Kidney capillary endothelial cell (primary cell): ENCODE measurements around the gene WDR41.
A peak's percentile ranks its signal among the peaks of the same experiment; 100 is the strongest.
"Not testable (repeated sequence)": the region's sequence is repeated elsewhere in the genome, so short reads cannot be mapped to it uniquely, and the experiment has no call there.

Experiments used
- DNase-seq: peaks from one replicate; pipeline ENCODE4 v3.0.0-alpha.2; 2018; ENCODE audit warnings: low spot score

WDR41 gene, protein sequence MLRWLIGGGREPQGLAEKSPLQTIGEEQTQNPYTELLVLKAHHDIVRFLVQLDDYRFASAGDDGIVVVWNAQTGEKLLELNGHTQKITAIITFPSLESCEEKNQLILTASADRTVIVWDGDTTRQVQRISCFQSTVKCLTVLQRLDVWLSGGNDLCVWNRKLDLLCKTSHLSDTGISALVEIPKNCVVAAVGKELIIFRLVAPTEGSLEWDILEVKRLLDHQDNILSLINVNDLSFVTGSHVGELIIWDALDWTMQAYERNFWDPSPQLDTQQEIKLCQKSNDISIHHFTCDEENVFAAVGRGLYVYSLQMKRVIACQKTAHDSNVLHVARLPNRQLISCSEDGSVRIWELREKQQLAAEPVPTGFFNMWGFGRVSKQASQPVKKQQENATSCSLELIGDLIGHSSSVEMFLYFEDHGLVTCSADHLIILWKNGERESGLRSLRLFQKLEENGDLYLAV

GRCh38 chr5:77491783-77492652 lies at the start of gene WDR41:
Gene WDR41, minus strand, starts transcription at chr5:77492316. Its CDS starts 96 bp downstream, at chr5:77492220.
- peak; percentile 87 for DNase-seq

DNA sequence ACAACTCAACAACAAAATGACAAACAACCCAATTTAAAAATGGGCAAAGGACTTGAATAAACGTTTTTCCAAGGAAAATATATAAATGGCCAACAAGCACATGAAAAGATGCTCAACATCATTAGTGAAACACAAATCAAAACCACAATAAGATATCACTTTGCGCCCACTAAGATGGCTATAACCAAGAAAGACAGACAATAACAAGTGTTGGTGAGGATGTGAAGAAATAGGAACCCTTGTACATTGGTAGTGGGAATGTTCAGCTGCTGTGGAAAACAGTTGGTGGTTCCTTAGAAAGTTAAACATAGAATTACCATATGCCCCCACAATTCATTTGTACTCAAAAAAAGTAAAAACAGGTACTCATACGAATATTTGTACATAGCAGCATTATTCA lies 39.2 kb upstream of the WDR41 start:
- DNase-seq: no peak

- DNase-seq: no peak
Measured at GRCh38 chr5:77518304-77518703, 26.2 kb upstream of the WDR41 start.

GRCh38 chr5:77514457-77514856 lies 22.3 kb upstream of the WDR41 start:
- DNase-seq: no peak

GRCh38 chr5:77513321-77513720 lies 21.2 kb upstream of the WDR41 start:
- no peak for DNase-seq

- DNase-seq: not testable (repeated sequence)
Measured at GRCh38 chr5:77501132-77501531, 9.0 kb upstream of the WDR41 start.

DNA sequence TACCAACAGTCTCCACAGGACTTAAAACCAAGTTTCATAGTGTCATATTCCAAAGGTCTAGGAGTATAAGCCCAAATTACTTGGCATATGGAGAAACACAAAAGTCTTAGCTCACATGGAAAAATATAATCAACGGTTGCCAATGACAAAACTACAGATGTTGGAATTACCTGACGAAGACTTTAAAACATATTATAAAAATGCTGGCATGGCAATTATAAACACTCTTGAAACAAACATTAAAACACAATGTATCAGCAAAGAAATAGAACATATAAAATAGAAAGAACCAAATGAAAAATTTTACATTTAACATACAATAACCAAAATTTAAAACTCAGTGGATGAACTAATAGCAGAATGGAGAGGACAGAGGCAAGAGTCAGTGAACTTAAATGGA lies 7.9 kb upstream of the WDR41 start:
- no peak for DNase-seq

GRCh38 chr5:77499441-77499840 lies 7.3 kb upstream of the WDR41 start:
- DNase-seq: no peak

GRCh38 chr5:77498952-77499351 lies 6.8 kb upstream of the WDR41 start:
- no peak for DNase-seq

DNA sequence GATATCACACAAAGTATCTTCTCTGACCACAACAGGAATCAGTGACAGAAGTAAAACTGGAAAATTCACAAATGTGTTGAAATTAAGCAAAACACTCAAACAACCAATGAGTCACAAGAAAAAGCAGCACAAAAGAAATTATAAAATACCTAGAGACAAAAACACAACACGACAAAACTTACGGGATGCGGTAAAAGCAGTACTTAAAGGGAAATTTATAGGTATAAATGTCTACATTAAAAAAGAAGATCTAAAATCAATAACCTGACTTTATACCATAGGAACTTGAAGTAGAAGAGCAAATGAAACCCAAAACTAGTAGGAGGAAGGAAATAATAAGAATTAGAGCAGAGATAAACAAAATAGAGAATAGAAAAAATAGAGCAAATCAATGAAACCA lies 2.8 kb upstream of the WDR41 start:
- no peak for DNase-seq

DNA sequence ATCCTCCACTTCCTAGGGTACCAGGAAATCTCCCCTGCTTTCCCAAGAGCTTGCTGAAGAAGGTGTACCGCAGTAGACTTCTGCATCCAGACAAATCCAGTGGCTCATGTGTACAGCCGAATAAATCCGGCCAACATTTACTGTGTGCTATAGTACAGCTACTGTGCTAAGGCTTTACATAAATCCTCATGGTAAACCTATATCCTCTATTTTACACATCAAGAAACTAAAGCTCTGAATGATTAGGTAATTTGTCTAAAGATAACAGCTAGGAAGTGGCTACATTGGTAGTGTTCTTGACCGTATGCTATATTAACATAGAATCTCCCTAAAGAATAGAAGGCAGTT lies 511 bp upstream of the WDR41 start:
- no peak for DNase-seq

GRCh38 chr5:77490741-77491344 lies 1.3 kb downstream of the WDR41 start:
- peak; percentile 15 for DNase-seq

GRCh38 chr5:77486344-77486962 lies 5.7 kb downstream of the WDR41 start:
- DNase-seq: no peak

DNA sequence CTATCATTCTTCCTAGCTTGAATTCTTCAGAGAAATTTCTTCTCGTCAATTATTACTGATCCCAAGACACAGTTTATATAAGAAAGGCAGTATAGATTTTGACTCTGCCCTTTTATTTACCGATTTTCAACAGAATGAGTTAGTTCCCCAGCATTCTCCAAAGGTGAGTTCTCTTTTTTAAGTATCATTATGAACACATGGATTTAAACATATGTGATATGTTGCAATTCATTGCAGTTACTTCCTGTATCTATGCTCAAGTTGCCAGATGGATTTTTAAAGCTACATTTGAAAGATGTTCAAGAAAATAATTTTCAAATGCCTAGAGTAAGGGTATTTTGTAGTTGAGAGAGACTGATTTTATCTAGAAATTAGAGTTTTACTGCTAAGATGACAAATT lies 8.4 kb downstream of the WDR41 start:
- DNase-seq: no peak

DNA sequence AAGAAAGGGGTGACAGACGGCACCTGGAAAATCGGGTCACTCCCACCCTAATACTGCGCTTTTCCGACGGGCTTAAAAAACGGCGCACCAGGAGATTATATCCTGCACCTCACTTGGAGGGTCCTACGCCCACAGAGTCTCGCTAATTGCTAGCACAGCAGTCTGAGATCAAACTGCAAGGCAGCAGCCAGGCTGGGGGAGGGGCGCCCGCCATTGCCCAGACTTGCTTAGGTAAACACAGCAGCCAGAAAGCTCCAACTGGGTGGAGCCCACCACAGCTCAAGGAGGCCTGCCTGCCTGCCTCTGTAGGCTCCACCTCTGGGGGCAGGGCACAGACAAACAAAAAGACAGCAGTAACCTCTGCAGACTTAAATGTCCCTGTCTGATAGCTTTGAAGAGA lies 17.1 kb downstream of the WDR41 start:
- DNase-seq: not testable (repeated sequence)

DNA sequence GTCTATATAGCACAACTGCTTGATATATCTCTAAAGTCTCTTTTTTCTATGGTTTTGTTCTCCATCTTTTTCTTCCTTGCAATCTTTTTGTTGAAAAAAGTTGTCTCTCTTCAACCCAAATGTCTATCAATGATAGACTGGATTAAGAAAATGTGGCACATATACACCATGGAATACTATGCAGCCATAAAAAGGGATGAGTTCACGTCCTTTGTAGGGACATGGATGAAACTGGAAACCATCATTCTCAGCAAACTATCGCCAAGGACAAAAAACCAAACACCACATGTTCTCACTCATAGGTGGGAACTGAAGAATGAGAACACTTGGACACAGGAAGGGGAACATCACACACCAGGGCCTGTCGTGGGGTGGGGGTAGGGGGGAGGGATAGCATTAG lies 23.2 kb downstream of the WDR41 start:
- DNase-seq: not testable (repeated sequence)

- no peak for DNase-seq
Measured at GRCh38 chr5:77463905-77464304, 28.2 kb downstream of the WDR41 start.

DNA sequence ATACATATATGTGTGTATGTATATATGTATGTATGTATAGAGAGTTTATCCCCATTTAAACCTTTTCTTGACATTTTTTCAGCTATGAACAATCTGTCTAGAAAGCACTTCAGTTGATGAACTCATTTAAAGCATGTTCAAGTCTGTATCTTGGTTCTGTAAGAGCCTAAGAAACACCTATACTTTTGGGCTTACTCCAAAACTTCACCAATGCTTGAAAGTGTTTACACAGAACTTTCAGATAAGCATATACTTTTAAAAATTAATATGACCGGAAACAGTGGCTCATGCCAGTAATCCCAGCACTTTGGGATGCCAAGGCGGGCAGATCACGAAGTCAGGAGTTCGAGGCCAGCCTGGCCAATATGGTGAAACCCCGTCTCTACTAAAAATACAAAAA lies 30.8 kb downstream of the WDR41 start:
- DNase-seq: no peak

GRCh38 chr5:77454123-77454522 lies 38.0 kb downstream of the WDR41 start:
- no peak for DNase-seq

DNA sequence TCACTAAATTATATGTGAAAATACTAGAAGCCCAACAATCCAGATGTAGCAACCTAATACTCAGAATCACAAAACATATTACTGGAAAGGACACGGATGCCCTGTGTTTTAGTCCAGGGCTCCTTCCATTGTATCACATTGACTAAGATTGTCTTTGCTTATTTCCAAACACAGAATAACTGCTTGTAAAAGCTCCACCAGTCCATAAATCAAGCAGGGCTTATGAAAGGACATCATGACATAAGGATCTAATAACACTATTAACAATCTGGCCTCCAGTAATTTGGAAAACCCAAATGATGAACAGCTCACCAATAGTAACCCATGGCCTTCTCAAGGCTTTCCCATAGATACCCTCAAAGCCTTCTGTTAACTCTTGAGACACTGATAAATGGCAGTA lies 39.8 kb downstream of the WDR41 start:
- DNase-seq: no peak

DNA sequence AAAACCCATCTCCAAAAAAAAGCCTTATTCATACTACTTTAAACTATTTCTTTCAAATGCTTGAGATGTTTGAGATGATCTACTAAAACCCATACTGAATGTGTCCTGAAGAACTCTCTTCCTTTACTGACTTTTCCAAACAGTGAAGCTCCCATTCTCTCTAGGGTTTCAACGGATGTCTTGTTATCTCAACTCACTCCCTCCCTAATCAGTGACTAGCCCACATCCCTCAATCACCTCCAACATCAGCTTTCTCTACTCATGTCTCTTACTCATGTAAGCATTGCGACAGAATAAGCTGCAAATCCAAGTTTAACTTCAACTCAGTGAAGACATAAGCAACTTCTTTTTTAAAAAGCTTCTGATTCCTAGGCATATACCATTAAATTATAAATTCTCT lies 42.1 kb downstream of the WDR41 start:
- no peak for DNase-seq

DNA sequence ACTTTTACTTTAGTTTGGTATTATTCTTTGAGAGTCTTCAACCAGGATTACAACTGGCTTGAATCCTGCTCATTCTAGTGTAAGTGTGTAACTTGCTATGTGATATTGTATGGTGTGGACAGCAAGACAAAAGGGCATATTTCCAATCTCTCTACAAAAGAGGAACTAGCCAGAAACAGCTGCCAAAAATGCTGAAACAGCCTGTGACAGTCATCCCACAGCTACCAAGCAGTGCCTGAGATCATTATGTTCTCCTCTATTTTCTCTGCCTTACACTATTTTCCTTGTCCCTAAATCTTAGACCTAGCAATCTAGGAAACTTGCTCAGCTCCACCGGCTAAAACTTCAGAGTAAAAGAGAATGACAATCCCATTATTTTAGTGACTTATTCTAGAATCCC lies 42.8 kb downstream of the WDR41 start:
- DNase-seq: no peak
